Nephron progenitor cell (in vitro differentiated cells): ENCODE data around the gene PDHA1.
A peak's percentile ranks its signal among the peaks of the same experiment; 100 is the strongest.

ENCODE experiments used
- DNase-seq: peaks from one replicate; pipeline ENCODE4 v3.0.0; 2021
- H3K27ac Mint-ChIP-seq: 2 replicates; pipeline ENCODE4 v1.8.0; 2021; ENCODE audit warnings: mild to moderate bottlenecking, moderate library complexity, mixed read lengths
- H3K27me3 Mint-ChIP-seq: 2 replicates; pipeline ENCODE4 v1.8.0; 2021; ENCODE audit warnings: mild to moderate bottlenecking, low read depth, mixed read lengths; ENCODE audit not compliant: poor library complexity
- H3K36me3 Mint-ChIP-seq: 2 replicates; pipeline ENCODE4 v1.8.0; 2021; ENCODE audit warnings: low read depth, mixed read lengths
- H3K4me1 Mint-ChIP-seq: 2 replicates; pipeline ENCODE4 v1.8.0; 2021; ENCODE audit warnings: mixed read lengths
- H3K4me3 Mint-ChIP-seq: 2 replicates; pipeline ENCODE4 v1.8.0; 2021; ENCODE audit warnings: mild to moderate bottlenecking, moderate library complexity, mixed read lengths
- H3K9me3 Mint-ChIP-seq: 2 replicates; pipeline ENCODE4 v1.8.0; 2021; ENCODE audit warnings: mild to moderate bottlenecking, moderate library complexity, mixed read lengths
- TF ChIP-seq, protein P1 (sequence below): fragments of 200-600 bp; sonication (generic); IDR thresholded peaks from 2 replicates; pipeline ENCODE4 v1.5.0; 2021; ENCODE audit warnings: antibody characterized with exemption

The PDHA1 gene

DNA sequence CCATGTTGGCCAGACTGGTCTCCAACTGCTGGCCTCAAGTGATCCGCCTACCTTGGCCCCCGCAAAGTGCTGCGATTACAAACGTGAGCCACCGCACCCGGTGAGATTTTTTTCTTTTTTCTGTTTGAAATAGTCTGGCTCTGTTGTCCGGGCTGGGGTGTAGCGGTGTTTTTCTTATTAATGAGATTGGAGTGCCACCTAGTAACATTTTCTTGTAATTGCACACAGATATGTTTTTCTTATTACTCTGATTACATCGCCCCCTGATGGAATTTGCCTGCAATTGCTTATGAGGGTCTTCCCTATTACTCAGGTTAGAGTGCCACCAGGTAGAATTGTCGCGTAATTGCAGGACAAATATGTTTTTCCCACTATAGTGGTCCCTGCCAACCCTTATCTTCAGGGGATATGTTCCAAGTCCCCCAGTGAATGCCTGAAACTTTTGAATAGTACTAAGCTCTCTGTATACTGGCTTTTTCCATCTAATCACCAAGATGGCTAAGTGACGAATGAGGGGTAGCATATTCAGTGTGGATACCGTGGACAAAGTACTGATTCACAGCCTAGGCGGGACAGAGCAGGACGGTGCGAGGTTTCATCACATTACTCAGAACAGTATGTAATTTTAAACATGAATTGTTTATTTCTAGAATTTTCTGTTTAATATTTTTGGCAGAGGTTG lies 8.6 kb upstream of the PDHA1 start:
- Mint-ChIP-seq H3K36me3 (no peaks in the 10 kb centered on the region), H3K27ac (no peak overlapping the region), H3K9me3 (peaks cover 70% of the 10 kb centered on the region), H3K4me1 (no peaks in the 10 kb centered on the region), H3K4me3 (no peak overlapping the region), H3K27me3 (peaks cover 11% of the 10 kb centered on the region)
- no peak for DNase-seq
- TF ChIP-seq, protein P1, sequence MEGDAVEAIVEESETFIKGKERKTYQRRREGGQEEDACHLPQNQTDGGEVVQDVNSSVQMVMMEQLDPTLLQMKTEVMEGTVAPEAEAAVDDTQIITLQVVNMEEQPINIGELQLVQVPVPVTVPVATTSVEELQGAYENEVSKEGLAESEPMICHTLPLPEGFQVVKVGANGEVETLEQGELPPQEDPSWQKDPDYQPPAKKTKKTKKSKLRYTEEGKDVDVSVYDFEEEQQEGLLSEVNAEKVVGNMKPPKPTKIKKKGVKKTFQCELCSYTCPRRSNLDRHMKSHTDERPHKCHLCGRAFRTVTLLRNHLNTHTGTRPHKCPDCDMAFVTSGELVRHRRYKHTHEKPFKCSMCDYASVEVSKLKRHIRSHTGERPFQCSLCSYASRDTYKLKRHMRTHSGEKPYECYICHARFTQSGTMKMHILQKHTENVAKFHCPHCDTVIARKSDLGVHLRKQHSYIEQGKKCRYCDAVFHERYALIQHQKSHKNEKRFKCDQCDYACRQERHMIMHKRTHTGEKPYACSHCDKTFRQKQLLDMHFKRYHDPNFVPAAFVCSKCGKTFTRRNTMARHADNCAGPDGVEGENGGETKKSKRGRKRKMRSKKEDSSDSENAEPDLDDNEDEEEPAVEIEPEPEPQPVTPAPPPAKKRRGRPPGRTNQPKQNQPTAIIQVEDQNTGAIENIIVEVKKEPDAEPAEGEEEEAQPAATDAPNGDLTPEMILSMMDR: peak; percentile 46

DNA sequence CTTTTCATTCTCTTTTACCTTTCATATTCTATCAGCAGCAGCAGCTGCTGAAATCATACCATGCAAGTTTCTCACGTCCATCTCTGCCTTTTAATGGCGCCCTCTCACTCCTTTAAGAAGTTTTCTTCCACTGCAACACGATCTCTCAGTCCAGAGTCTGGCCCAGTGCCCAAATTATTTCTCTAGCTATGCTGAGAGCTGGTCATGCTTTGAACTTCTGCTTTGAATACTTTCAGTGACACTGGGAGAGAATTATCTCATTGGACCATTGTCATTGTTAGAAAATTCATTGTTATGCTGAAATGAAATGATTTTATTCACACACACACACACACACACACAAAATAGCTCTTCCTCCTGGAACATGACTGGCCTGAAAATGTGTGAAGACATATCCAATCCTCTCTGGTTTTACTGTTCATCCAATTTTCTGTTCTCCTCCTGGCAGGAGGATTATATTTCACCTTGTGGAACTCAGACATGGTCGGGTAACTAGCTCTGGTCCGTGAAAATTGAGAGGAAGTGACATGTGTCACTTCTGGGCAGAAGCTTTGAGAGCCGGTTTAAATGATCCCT lies 1.3 kb upstream of the PDHA1 start:
- H3K4me3 Mint-ChIP-seq: peak overlapping the region; percentile 86
- no peaks in the 10 kb centered on the region for H3K27me3 Mint-ChIP-seq
- DNase-seq: no peak
- peak overlapping the region; percentile 52 for H3K27ac Mint-ChIP-seq
- peaks cover 51% of the 10 kb centered on the region for H3K9me3 Mint-ChIP-seq
- TF ChIP-seq, protein P1: no peak
- peaks cover 15% of the 10 kb centered on the region for H3K4me1 Mint-ChIP-seq
- no peaks in the 10 kb centered on the region for H3K36me3 Mint-ChIP-seq

DNA sequence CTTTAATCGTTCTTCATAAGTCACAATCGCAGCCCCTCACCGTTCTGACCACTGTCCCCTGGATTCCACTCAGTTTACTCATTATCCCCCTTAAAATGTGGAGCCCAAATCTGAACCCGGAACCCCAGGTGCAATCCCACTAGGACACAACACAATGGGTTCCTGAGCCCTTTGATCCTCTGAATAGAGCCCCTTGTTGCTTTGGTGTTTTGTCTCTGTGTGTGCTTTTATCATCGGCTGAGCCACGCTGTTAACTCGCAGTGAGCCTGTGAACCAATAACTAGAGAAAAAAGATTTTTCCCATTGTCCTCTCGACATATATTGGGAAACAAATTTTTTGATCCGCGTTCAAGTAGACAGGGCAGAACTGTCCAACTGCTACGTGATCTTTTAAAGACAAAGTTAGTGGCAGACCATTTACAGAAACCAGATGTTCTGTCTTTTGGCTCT lies 617 bp upstream of the PDHA1 start:
- no peak for DNase-seq

DNA sequence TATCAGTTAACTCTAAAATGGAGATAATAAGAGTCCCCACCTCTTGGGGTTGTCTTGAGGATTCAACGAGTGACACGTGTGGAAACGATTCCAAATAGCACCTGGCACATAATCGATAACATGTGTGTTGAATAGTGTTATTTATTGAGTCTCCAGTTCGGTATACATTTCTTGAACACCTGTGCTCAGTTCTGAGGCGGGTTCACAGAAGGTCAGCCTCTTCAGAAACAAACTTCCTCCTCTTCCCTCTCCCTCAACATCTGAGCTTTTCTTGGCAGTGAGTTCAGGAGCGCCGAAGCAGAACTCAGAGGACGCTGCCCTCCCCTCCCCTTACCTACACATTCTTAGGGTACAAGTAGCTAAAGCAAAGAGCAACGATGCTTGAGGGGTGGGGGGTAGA lies 934 bp downstream of the PDHA1 start:
- no peak for DNase-seq
- H3K9me3 Mint-ChIP-seq: peaks cover 48% of the 10 kb centered on the region
- no peaks in the 10 kb centered on the region for H3K27me3 Mint-ChIP-seq
- peak overlapping the region; percentile 86 for H3K4me3 Mint-ChIP-seq
- TF ChIP-seq, protein P1: no peak
- H3K27ac Mint-ChIP-seq: no peak overlapping the region
- H3K36me3 Mint-ChIP-seq: no peaks in the 10 kb centered on the region
- peaks cover 15% of the 10 kb centered on the region for H3K4me1 Mint-ChIP-seq

More for the DNA sequence above, 617 bp upstream of the PDHA1 start:
- Mint-ChIP-seq H3K27ac (peak overlapping the region; percentile 73), H3K36me3 (no peaks in the 10 kb centered on the region), H3K4me3 (peak overlapping the region; percentile 86), H3K27me3 (no peaks in the 10 kb centered on the region), H3K4me1 (peaks cover 15% of the 10 kb centered on the region), H3K9me3 (peaks cover 53% of the 10 kb centered on the region)
- TF ChIP-seq, protein P1: no peak

DNA sequence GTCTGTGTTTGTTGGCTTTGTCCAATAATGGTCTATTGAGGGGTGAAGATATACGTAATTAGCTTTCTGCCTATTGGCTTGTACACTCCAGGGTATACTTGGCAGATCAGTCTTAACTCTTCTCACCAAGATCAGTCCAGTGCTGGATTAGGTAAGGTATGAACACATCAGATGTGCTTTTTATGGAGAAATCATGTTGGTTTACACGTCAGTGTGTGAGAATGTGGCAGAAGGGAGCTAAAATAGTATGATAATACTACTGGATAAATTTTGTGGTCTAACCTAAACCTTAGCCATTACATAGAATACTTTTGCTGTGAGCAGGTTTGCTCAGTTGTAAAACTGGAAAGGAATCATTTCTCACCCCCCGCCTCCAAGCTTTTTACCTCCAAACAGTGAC lies 4.2 kb downstream of the PDHA1 start:
- peaks cover 5% of the 10 kb centered on the region for H3K4me1 Mint-ChIP-seq
- peaks cover 13% of the 10 kb centered on the region for H3K36me3 Mint-ChIP-seq
- TF ChIP-seq, protein P1: no peak
- H3K27ac Mint-ChIP-seq: no peak overlapping the region
- H3K9me3 Mint-ChIP-seq: peaks cover 42% of the 10 kb centered on the region
- H3K4me3 Mint-ChIP-seq: no peak overlapping the region
- no peak for DNase-seq
- no peaks in the 10 kb centered on the region for H3K27me3 Mint-ChIP-seq

DNA sequence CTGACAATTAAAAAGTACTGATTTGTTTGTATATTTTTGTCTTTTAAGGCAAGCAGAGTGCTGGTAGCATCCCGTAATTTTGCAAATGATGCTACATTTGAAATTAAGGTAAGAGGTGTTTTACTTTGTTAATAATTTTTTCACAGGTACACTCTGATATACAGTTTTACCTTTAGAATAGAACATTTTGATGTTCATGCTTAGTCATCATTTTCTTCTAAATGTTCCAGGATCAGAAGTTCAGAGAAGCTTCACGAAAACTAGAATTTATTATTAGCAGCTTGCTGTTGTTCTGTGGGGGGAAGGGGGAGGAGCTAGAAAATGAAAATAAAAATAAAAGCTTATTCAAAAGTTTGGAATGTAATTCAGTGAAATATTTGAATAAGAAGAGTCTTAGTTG lies 5.5 kb downstream of the PDHA1 start:
- H3K4me3 Mint-ChIP-seq: no peak overlapping the region
- TF ChIP-seq, protein P1: no peak
- H3K27ac Mint-ChIP-seq: no peak overlapping the region
- peaks cover 45% of the 10 kb centered on the region for H3K9me3 Mint-ChIP-seq
- no peak for DNase-seq
- H3K36me3 Mint-ChIP-seq: peaks cover 15% of the 10 kb centered on the region
- H3K4me1 Mint-ChIP-seq: no peaks in the 10 kb centered on the region
- H3K27me3 Mint-ChIP-seq: no peaks in the 10 kb centered on the region
